H1 (cell line): ENCODE results near the gene MAGI1. TPM values are rescaled to one million over a fixed set of nuclear protein-coding genes. Genes with fewer than 3 reads are reported as not detected.

Source experiments
- CTCF ChIA-PET: fragments of 300-600 bp; sonication (Branson Sonifier 250); formaldehyde crosslinking; loops from one replicate; lab custom pipeline; 2021; ENCODE audit not compliant: partially characterized antibody; lab: Charles Lee
- POLR2A ChIA-PET: fragments of 300-600 bp; sonication (Branson Sonifier 250); formaldehyde crosslinking; loops from one replicate; lab custom pipeline; 2021; ENCODE audit warnings: inconsistent platforms; ENCODE audit not compliant: partially characterized antibody; lab: Charles Lee
- DNase-seq, 2 experiments: peaks; one replicate each; pipeline versions ENCODE4 v3.0.0 to v3.0.0-alpha.2; 2010 to 2022; ENCODE audit warnings: low spot score in 2 of 2, low read depth in 1 of 2, mixed read lengths in 1 of 2
- FAIRE-seq: peaks from 2 replicates; lab custom pipeline; 2011; peaks lifted over from hg19 to GRCh38; lab: Jason Lieb, UNC
- H2AFZ ChIP-seq: 2 replicates; pipeline ENCODE4 v1.8.1; 2012; ENCODE audit warnings: low read length, inconsistent platforms
- H2AK5ac ChIP-seq: 2 replicates; pipeline ENCODE4 v1.6.1; 2013; ENCODE audit warnings: low read depth, low read length
- H2BK120ac ChIP-seq: replicated peaks from 2 replicates; pipeline ENCODE3; 2013; ENCODE audit warnings: low read depth, low read length, inconsistent platforms
- H2BK12ac ChIP-seq: 2 replicates; pipeline ENCODE4 v1.6.1; 2013; ENCODE audit warnings: low read depth, low read length
- H2BK15ac ChIP-seq: 2 replicates; pipeline ENCODE4 v1.6.1; 2013; ENCODE audit warnings: low read length
- H2BK20ac ChIP-seq: 2 replicates; pipeline ENCODE4 v1.6.1; 2013; ENCODE audit warnings: low read length
- H2BK5ac ChIP-seq: 2 replicates; pipeline ENCODE4 v1.6.1; 2013; ENCODE audit warnings: low read depth, low read length
- H3K14ac ChIP-seq: 2 replicates; pipeline ENCODE4 v1.6.1; 2013; ENCODE audit warnings: inconsistent platforms; ENCODE audit not compliant: insufficient read length
- H3K18ac ChIP-seq: 2 replicates; pipeline ENCODE4 v1.6.1; 2013; ENCODE audit warnings: low read length; ENCODE audit errors: extremely low read depth
- H3K23ac ChIP-seq: 2 replicates; pipeline ENCODE4 v1.6.1; 2013; ENCODE audit warnings: inconsistent platforms; ENCODE audit not compliant: insufficient read length
- H3K23me2 ChIP-seq: 2 replicates; pipeline ENCODE4 v1.6.1; 2013; ENCODE audit warnings: low read depth, low read length
- H3K27ac ChIP-seq: 2 replicates; pipeline ENCODE4 v1.6.1; 2011; ENCODE audit warnings: low read depth, low read length, inconsistent platforms
- H3K27me3 ChIP-seq, 4 experiments: replicated peaks in 1 of 4; 1 replicate in 1 of 4; 2 replicates in 3 of 4; pipeline versions ENCODE4 v1.6.1 to v1.8.1; 2011 to 2013; ENCODE audit warnings: low read length in 3 of 4, mild to moderate bottlenecking in 3 of 4, inconsistent platforms in 2 of 4, mixed read lengths in 2 of 4, moderate library complexity in 1 of 4; ENCODE audit not compliant: control insufficient read depth in 3 of 4, insufficient read depth in 3 of 4; ENCODE audit errors: extremely low read depth in 1 of 4
- H3K36me3 ChIP-seq, 4 experiments: 2 replicates each; pipeline versions ENCODE4 v1.6.1 to v1.8.1; 2011 to 2013; ENCODE audit warnings: mild to moderate bottlenecking in 4 of 4, low read length in 3 of 4, moderate library complexity in 2 of 4, control low read depth in 1 of 4, inconsistent platforms in 1 of 4; ENCODE audit not compliant: insufficient read depth in 4 of 4, control insufficient read depth in 2 of 4
- H3K4ac ChIP-seq: replicated peaks from 2 replicates; pipeline ENCODE3; 2013; ENCODE audit warnings: low read length, low read depth, mixed read lengths, inconsistent platforms; ENCODE audit not compliant: insufficient read length
- H3K4me1 ChIP-seq, 4 experiments: replicated peaks in 1 of 4; 1 replicate in 1 of 4; 2 replicates in 3 of 4; pipeline versions ENCODE4 v1.6.1 to v1.8.1; 2011 to 2013; ENCODE audit warnings: low read length in 3 of 4, inconsistent platforms in 2 of 4, mixed read lengths in 1 of 4; ENCODE audit not compliant: insufficient read depth in 4 of 4, control insufficient read depth in 3 of 4
- H3K4me2 ChIP-seq, 2 experiments: 2 replicates each; pipeline versions ENCODE4 v1.6.1 to v1.8.1; 2011 to 2013; ENCODE audit warnings: low read depth in 2 of 2, low read length in 2 of 2, control low read depth in 1 of 2, inconsistent platforms in 1 of 2, mild to moderate bottlenecking in 1 of 2; ENCODE audit not compliant: insufficient read depth in 1 of 2
- H3K4me3 ChIP-seq, 4 experiments: fragments of 200-600, 300-600 bp in 1 of 4; sonication (generic), shearing (Covaris generic), sonication (Bioruptor Twin) in 1 of 4; 2 replicates each; pipeline versions ENCODE4 v1.5.1 to v1.8.1; 2011 to 2016; ENCODE audit warnings: low read length in 4 of 4, low read depth in 3 of 4, control low read depth in 2 of 4, inconsistent platforms in 2 of 4, mild to moderate bottlenecking in 2 of 4, mixed read lengths in 1 of 4, moderate library complexity in 1 of 4; ENCODE audit not compliant: insufficient read depth in 2 of 4; ENCODE audit errors: extremely low read depth in 1 of 4
- H3K56ac ChIP-seq: replicated peaks from 2 replicates; pipeline ENCODE3; 2013; ENCODE audit warnings: low read depth, mild to moderate bottlenecking, mixed read lengths, low read length, inconsistent platforms; ENCODE audit not compliant: insufficient read length
- H3K79me1 ChIP-seq: 2 replicates; pipeline ENCODE4 v1.6.1; 2013; ENCODE audit warnings: low read depth, low read length, control low read depth
- H3K79me2 ChIP-seq, 2 experiments: 2 replicates each; pipeline versions ENCODE4 v1.6.1 to v1.8.1; 2012 to 2013; ENCODE audit warnings: low read length in 2 of 2, mild to moderate bottlenecking in 2 of 2, inconsistent platforms in 1 of 2; ENCODE audit not compliant: insufficient read depth in 2 of 2, control insufficient read depth in 1 of 2
- H3K9ac ChIP-seq, 4 experiments: replicated peaks in 1 of 4; 1 replicate in 1 of 4; 2 replicates in 3 of 4; pipeline versions ENCODE4 v1.6.1 to v1.8.1; 2011 to 2013; ENCODE audit warnings: low read depth in 3 of 4, low read length in 3 of 4, control low read depth in 2 of 4, mild to moderate bottlenecking in 2 of 4, moderate library complexity in 2 of 4, inconsistent platforms in 1 of 4; ENCODE audit errors: extremely low read depth in 1 of 4
- H3K9me3 ChIP-seq, 2 experiments: 2 replicates each; pipeline versions ENCODE4 v1.6.1 to v1.8.1; 2012 to 2013; ENCODE audit warnings: mild to moderate bottlenecking in 2 of 2, moderate library complexity in 2 of 2, control low read depth in 1 of 2, inconsistent platforms in 1 of 2, low read depth in 1 of 2, low read length in 1 of 2, mixed read lengths in 1 of 2; ENCODE audit not compliant: insufficient read depth in 2 of 2
- H4K20me1 ChIP-seq, 2 experiments: replicated peaks in 1 of 2; 2 replicates each; pipeline versions ENCODE3 to v1.8.1; 2011 to 2013; ENCODE audit warnings: inconsistent platforms in 2 of 2, low read length in 2 of 2, mild to moderate bottlenecking in 1 of 2; ENCODE audit not compliant: insufficient read depth in 2 of 2, control insufficient read depth in 1 of 2
- H4K5ac ChIP-seq: 2 replicates; pipeline ENCODE4 v1.6.1; 2013; ENCODE audit warnings: low read length, low read depth, mixed read lengths, inconsistent platforms; ENCODE audit not compliant: insufficient read length
- H4K8ac ChIP-seq: 2 replicates; pipeline ENCODE4 v1.8.0; 2013; ENCODE audit warnings: mild to moderate bottlenecking, moderate library complexity, low read length, inconsistent platforms; ENCODE audit not compliant: insufficient read depth; ENCODE audit errors: extremely low read depth
- H4K91ac ChIP-seq: replicated peaks from 2 replicates; pipeline ENCODE3; 2013; ENCODE audit warnings: low read length, mixed read lengths, inconsistent platforms; ENCODE audit not compliant: insufficient read length
- CHD1 ChIP-seq: IDR thresholded peaks from 2 replicates; pipeline ENCODE4 v1.6.1; 2012; ENCODE audit warnings: low read depth, low read length, improper control_type of control experiment
- EZH2 ChIP-seq: fragments of 200-600 bp; sonication (generic); IDR thresholded peaks from 2 replicates; pipeline ENCODE4 v1.7.1; 2012; ENCODE audit warnings: low read depth, mild to moderate bottlenecking, moderate library complexity, low read length, inconsistent platforms; ENCODE audit not compliant: severe bottlenecking
- GABPA ChIP-seq: IDR thresholded peaks from 2 replicates; pipeline ENCODE4 v1.6.1; 2011; ENCODE audit warnings: mild to moderate bottlenecking, low read length, moderate library complexity, borderline replicate concordance; ENCODE audit not compliant: insufficient read depth
- HDAC2 ChIP-seq, 2 experiments: fragments of 300-600 bp in 1 of 2; sonication (generic) in 1 of 2; IDR thresholded peaks; 2 replicates each; pipeline ENCODE4 v1.6.1; 2011 to 2012; ENCODE audit warnings: low read depth in 2 of 2, low read length in 2 of 2, mild to moderate bottlenecking in 2 of 2, moderate library complexity in 2 of 2, borderline replicate concordance in 1 of 2, inconsistent platforms in 1 of 2
- KDM4A ChIP-seq: IDR thresholded peaks from one replicate; pipeline ENCODE4 v1.7.1; 2012; ENCODE audit warnings: low read depth, mild to moderate bottlenecking, moderate library complexity, low read length, inconsistent platforms; ENCODE audit not compliant: severe bottlenecking
- RAD21 ChIP-seq, 2 experiments: IDR thresholded peaks in 1 of 2; conservative IDR thresholded peaks in 1 of 2; 2 replicates each; pipeline ENCODE4 v1.6.1; 2011; ENCODE audit warnings: low read depth in 2 of 2, low read length in 2 of 2, improper control_type of control experiment in 1 of 2, inconsistent platforms in 1 of 2, mild to moderate bottlenecking in 1 of 2, moderate library complexity in 1 of 2
- SAP30 ChIP-seq: fragments of 300-600 bp; sonication (generic); IDR thresholded peaks from 2 replicates; pipeline ENCODE4 v1.7.1; 2012; ENCODE audit warnings: low read length, moderate library complexity, mild to moderate bottlenecking, inconsistent platforms; ENCODE audit not compliant: insufficient read depth, insufficient replicate concordance
- SIN3A ChIP-seq, 2 experiments: IDR thresholded peaks in 1 of 2; conservative IDR thresholded peaks in 1 of 2; 2 replicates each; pipeline ENCODE4 v1.6.1; 2011 to 2012; ENCODE audit warnings: low read length in 2 of 2, improper control_type of control experiment in 1 of 2, low read depth in 1 of 2, mild to moderate bottlenecking in 1 of 2
- SIX5 ChIP-seq: IDR thresholded peaks from 2 replicates; pipeline ENCODE4 v1.6.1; 2011; ENCODE audit warnings: mild to moderate bottlenecking, low read depth, low read length
- SP2 ChIP-seq: IDR thresholded peaks from 2 replicates; pipeline ENCODE4 v1.6.1; 2012; ENCODE audit warnings: mild to moderate bottlenecking, low read length, inconsistent platforms
- SP4 ChIP-seq: IDR thresholded peaks from 2 replicates; pipeline ENCODE4 v1.6.1; 2012; ENCODE audit warnings: low read length, inconsistent platforms
- TAF1 ChIP-seq: IDR thresholded peaks from 2 replicates; pipeline ENCODE4 v1.6.1; 2011; ENCODE audit warnings: mild to moderate bottlenecking, low read depth, low read length
- YY1 ChIP-seq: IDR thresholded peaks from 2 replicates; pipeline ENCODE4 v1.6.1; 2011; ENCODE audit warnings: low read depth, mild to moderate bottlenecking, low read length
- WGBS, 2 experiments: shearing (Covaris generic) in 1 of 2; methylation state at CpG; one replicate each; pipeline versions ENCODE4 v1.1.6 to v1.1.7; 2013 to 2015; ENCODE audit warnings: low lambda C conversion rate in 2 of 2, mixed read lengths in 2 of 2, inconsistent platforms in 1 of 2, low coverage in 1 of 2, missing lambda C conversion rate in 1 of 2; ENCODE audit not compliant: insufficient replicate concordance in 2 of 2, insufficient coverage in 1 of 2, insufficient read length in 1 of 2; ENCODE audit errors: extremely low coverage in 1 of 2, missing lambda C conversion rate in 1 of 2; 5-methylcytosine and 5-hydroxymethylcytosine counted together
- polyA plus RNA-seq, 7 experiments: library from polyadenylated mRNA; depleted of rRNA in 3 of 7; stranded (reverse) in 5 of 7; unstranded in 2 of 7; fragments of >200 nt in 5 of 7; fragments of 200-250 nt in 2 of 7; gene quantifications; 1 replicate in 5 of 7; 2 replicates in 1 of 7; 4 replicates in 1 of 7; pipeline versions ENCODE4 v1.2.1 to v1.2.3, GENCODE V29; 2011 to 2013; ENCODE audit warnings: missing spikeins in 2 of 7, mixed read lengths in 2 of 7
- total RNA-seq: library from RNA; stranded (reverse); fragmentation: NEBNext Ultra II Directional; extraction: Animal tissue kit (Norgen Biotek cat#: 25700); gene quantifications from 2 replicates; pipeline ENCODE4 v1.2.1, GENCODE V29; 2021

MAGI1 gene
- total and polyA plus RNA-seq, 2 of the 8 experiments (the other 6 are each of a cell fraction or from before 2014, with no cell fraction given): 19.8 to 78.0 TPM

DNA sequence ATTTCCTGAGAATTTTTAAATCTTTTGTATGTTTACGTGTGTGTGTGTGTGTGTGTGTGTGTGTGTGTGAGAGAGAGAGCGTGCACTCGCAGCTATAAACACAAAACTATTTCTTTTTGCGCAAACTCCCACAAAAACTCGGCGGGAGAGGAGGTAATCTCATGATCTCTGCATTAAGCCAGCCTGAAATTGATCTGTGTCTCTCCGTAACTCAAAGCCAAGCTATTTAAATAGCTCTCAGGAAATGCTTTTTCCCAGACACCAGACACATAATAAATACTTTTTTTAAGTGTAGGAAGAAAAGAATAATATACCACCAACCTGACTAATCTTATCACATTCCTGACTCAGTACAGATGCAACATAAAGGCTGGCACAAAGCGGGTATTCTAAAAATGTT is 226.8 kb downstream of the MAGI1 start:
- DNase-seq: no peak
- Histone ChIP-seq H4K5ac (no peak overlapping the region), H2BK120ac (no peak overlapping the region), H4K8ac (no peak overlapping the region), H2AFZ (no peak overlapping the region), H3K36me3 (no peaks in the 10 kb centered on the region), H2BK15ac (no peak overlapping the region), H4K91ac (no peak overlapping the region), H2AK5ac (no peak overlapping the region), H3K27me3 (no peaks in the 10 kb centered on the region), H3K79me1 (no peaks in the 10 kb centered on the region; the same call in 1 of the 2 replicates), H3K56ac (no peak overlapping the region), H3K4ac (no peak overlapping the region), H3K23me2 (no peaks in the 10 kb centered on the region; the same call in 1 of the 2 replicates), H3K9ac (no peak overlapping the region), H3K4me2 (no peak overlapping the region), H3K79me2 (peaks cover 0 to 4% of the 10 kb centered on the region in 2 experiments; a peak in 1 of 4 replicates), H3K14ac (no peak overlapping the region), H3K4me3 (no peak overlapping the region), H2BK12ac (no peak overlapping the region), H3K27ac (no peak overlapping the region), H3K23ac (no peak overlapping the region), H3K4me1 (peaks cover 0 to 11% (median 7%) of the 10 kb centered on the region in 4 experiments; a peak in 2 of 7 replicates), H3K9me3 (no peaks in the 10 kb centered on the region), H4K20me1 (peaks cover 0 to 7% of the 10 kb centered on the region in 2 experiments), H2BK20ac (no peak overlapping the region), H3K18ac (no peak overlapping the region), H2BK5ac (no peak overlapping the region)
- 82% methylated on average over 8 of the region's 8 CpGs; no CpG with 5 or more reads in 1 of the 2 experiments for WGBS, 2 experiments
- ChIA-PET CTCF (interaction anchor here (0.6 to 1.5 kb wide), 5 partner anchors 27 to 1281 kb away, joined by 3 to 5 read pairs (median 4); no protein-coding TSS in a partner anchor), POLR2A (no interaction called here)
- FAIRE-seq: peak; percentile 66
- TF ChIP-seq TAF1: no peak
- no peak for TF ChIP-seq SAP30
- TF ChIP-seq RAD21 (IDR thresholded peaks at IDR 0.05 in 1 of 2, conservative IDR thresholded peaks at IDR 0.05 in 1 of 2; ENCODE audit: low read depth in 2 of 2, low read length in 2 of 2): no peak
- TF ChIP-seq SP2: no peak
- no peak for TF ChIP-seq SIX5
- no peak for TF ChIP-seq GABPA
- TF ChIP-seq HDAC2 (IDR thresholded peaks at IDR 0.05; ENCODE audit: borderline replicate concordance in 1 of 2, low read depth in 2 of 2, low read length in 2 of 2): no peak
- no peak for TF ChIP-seq KDM4A
- no peak for TF ChIP-seq CHD1
- TF ChIP-seq SP4: no peak
- no peak for TF ChIP-seq YY1
- no peak for TF ChIP-seq EZH2
- TF ChIP-seq SIN3A (conservative IDR thresholded peaks at IDR 0.05 in 1 of 2, IDR thresholded peaks at IDR 0.05 in 1 of 2; ENCODE audit: low read depth in 1 of 2, low read length in 2 of 2): no peak
